ENCODE results near the gene MYCBP2. TPM values are rescaled to one million over a fixed set of nuclear protein-coding genes. Genes with fewer than 3 reads are reported as not detected.
"Not testable (repeated sequence)": the region's sequence is repeated elsewhere in the genome, so short reads cannot be mapped to it uniquely, and the experiment has no call there.

MYCBP2 gene
- total RNA-seq, 1 donor from 2014 or later = 141 TPM

DNA sequence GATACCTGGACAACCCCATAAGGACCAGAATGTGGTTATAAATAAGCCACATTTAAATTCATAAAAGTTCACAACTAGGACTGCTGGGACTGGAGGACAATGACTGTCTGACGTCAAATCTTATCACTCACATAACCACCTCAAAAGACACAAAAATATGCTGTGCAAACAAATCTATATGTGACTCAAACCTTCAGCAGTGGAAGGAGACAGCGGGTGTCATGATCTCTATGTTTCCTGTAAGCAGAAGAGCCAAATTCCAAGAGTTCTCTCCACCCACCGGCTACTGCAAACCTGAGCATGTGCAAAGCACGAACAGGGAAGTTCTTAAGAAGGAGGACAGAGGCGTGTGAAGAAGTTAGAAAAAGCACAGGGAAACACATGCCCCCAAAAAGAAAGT, 113.2 kb downstream of the MYCBP2 start:
- DNase-seq = no peak

DNA sequence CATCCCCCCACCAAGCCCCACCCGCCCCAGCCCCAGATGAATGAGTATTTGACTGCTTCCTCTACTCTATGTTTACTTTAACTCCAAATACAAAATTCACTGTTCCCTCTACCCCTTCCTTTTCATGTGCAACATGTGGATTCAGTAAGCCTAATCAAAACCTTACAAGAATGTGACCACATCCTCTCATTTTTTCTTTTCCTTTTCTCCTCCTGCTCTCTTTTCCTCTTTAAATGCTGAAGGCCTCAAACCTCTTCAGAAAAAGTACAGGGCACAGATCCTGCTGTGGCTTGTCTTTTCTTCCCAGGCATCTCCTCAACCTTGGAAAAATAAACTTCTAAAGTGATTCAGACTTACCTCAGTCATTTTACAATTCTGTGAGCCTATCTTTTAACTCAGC, 119.0 kb downstream of the MYCBP2 start:
- DNase-seq = peak; percentile 46

DNA sequence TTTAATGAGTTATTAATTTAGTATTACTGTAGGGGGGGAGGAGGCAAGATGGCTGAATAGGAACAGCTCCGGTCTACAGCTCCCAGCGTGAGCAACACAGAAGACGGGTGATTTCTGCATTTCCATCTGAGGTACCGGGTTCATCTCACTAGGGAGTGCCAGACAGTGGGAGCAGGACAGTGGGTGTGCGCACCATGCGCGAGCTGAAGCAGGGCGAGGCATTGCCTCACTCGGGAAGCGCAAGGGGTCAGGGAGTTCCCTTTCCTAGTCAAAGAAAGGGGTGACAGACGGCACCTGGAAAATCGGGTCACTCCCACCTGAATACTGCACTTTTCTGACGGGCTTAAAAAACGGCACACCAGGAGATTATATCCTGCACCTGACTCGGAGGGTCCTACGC, 127.9 kb downstream of the MYCBP2 start:
- not testable (repeated sequence) for DNase-seq

DNA sequence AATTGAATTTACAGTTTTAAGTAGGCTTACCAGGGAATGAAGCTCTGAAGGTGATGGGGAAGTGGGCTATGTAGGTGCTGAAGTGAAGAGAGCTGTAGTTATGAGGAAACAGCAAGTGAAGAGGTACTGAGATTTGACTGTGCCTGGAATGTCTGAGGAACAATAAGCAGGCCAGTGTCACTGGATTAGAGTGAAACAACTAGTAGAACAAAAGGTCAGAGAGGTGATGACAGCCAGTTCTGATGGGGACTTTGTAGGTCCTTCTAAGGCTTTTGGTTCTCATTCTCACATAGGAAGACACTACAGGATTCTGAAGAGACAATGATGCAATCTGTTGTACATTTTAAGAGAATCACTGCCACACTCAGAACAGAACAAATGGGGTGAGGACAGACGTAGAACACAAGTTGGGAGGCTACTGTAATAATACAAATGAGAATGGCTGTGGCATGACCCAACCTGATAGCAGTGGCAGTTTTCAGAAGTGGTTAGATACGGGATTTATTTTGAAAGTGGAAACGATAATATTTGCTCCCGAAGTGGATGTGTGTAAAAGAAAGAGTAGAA, 130.8 kb downstream of the MYCBP2 start:
- DNase-seq = no peak

DNA sequence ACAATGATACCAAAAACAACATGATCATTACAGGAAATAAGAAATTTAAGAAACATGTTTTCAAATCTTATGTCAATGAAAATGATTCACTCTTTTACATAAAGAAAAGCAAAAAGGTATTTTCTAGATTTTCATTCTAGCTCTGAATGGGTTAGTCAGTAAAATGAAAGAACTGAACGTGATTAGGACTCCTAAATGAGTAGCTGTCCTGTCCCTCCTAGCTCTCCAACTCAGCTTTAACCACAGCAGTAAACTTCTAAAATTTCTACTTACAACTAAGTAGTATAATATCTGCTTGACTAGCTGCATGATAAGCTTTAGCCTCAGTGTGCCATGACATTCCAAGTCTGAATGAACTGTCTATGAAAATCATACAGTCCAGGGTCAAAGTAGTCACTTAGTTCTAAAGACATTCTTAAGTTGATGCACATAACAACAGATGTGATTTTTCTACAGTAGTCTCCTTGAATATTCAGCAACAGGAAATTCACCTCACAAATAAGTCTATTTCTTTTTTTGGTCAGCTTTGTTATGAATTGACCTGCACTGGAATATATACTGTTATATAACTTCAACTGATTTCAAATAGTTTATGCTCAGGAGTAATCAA, 136.4 kb downstream of the MYCBP2 start:
- DNase-seq = no peak

DNA sequence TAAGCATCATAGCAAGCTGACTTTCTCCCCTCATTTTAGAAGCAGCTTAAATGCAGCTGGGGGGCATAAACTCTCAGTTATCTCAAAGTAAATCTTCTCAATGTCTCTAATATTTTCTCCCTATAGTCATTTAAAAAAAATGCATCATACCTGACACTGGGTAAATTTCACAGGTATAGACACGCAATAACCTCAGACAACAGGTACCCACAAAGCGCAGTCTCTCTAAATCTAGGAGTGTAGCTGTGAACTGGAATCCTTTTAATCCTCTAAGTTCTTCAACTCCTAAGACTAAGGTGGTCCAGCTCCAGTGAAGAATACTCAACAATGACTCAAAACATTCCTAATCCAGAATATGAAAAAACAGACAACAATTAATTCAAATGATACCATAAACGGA, 141.2 kb downstream of the MYCBP2 start:
- no peak for DNase-seq

DNA sequence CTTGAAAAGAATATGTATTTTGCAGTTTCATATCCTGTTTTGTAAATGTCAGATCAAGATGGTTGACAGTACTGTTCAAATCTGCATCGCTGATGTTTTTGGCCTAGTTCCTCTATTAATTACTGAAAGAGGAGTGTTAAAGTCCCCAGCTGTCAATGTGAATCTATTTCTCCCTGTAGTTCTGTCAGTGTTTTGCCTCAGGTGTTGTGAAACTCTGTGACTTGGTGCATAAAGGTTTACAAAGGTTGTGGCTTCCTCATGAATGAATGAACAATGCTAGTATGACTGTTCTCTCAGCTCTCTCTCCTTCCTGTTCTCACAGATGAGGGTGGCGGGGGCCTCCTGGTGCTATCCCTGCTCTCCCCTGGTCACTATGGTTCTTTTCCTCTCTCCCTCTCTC, 142.4 kb downstream of the MYCBP2 start:
- no peak for DNase-seq

DNA sequence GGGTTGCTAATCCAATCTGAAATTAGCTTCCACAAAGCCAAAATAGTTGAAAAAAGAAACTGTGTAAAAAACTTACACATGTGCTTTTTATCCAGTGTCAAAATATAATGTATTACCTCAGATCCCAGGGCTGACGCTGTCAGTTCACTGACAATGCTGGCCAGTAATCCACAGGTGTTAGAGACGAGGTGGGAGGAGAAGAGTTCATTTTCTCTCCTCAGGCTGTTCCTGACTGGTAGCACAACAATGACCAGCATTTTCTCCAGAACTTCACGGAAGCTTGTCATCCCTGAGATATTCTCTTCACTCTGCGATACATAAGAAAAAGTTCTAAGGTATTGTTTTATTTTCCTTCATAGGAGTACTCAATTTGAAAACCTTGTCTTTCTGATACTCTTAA, 146.9 kb downstream of the MYCBP2 start:
- DNase-seq = no peak

DNA sequence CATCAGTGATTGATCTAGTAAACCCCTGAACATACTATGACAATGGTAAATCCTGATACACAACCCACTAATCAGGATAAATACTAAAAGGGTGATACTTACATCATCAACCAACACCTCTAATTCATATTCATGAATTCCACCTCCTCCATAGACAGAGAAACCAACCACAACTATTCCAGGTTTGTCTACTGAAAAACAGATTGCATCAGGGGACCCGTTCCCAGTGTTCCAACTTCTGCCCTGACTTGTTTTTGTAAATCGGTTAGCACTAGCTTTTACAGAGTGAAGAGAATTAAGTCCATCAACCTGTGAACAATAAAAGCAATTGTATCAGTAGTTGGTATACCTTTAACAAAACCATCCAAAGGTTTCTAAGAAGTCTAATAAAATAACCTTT, 149.2 kb downstream of the MYCBP2 start:
- no peak for DNase-seq

DNA sequence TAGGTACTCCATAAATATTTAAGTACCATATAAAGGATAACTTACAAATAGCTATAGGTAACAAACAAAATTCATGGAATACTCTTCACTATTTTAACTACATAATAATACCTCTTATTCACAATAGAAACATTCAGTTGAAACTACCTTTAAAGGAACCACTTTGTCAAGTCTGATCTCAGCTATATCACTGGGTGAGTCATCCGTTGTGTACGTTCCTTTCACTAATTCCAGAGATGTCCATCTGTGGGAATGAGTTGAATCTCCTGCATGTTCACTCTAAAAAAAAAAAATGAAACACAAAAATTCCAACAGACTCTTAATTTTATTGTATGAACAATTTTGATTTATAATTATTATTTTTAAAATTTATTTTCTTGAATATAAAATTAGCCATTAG, 150.5 kb downstream of the MYCBP2 start:
- DNase-seq = no peak

DNA sequence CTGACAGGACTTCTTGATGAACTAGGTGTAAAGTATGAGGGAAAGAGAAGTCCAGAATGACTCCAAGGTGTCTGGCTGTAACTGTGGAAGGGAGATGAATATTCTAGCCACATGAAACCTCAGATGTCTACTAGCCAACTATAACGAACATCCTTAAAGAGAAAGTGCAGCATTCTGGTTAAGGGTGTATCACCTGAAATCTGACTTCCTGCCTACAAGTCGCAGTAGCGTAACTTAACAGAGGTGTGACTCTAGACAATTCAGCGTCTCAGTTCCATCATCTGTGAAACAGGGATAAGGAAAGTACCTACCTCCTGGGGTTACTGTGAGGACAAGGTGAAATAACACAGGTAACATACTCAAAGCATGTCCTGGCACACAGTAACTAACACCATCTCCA, 154.2 kb downstream of the MYCBP2 start:
- no peak for DNase-seq

DNA sequence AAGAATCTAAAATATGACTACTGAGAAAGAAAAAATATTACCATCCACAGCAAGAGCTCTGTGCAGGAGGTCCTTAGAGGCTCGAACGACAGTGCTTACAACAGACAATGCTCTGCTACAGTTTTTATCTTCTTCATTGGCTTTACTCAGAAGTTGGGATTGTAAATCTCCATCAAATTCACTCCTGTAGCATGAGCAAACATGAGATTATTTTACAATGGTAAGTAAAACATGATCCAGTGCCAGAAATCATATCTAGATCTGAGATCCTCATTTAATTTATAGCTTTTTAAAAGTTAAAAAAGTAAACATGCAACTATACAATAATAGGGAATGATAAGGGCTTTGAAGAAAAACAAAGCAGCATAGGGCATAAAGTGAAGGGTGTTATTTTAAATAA, 155.4 kb downstream of the MYCBP2 start:
- DNase-seq = no peak

DNA sequence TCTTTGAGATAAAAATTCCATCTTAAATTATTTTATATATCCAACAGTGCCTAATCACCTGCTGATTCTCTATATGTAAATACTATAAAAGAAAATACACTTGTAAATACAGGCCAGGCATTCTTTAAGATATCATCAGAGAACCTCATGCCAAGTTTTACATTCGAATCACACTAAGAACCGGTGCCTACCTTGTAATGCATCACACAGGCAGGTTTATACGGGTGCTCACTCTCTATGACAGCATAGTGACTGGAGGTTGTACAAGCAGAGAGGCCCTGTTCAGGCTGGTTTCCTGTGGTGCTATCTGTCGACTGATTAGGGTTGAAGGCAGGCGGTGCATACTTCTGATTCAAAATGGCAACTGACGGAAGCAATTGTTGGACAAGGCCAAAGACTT, 158.7 kb downstream of the MYCBP2 start:
- no peak for DNase-seq

DNA sequence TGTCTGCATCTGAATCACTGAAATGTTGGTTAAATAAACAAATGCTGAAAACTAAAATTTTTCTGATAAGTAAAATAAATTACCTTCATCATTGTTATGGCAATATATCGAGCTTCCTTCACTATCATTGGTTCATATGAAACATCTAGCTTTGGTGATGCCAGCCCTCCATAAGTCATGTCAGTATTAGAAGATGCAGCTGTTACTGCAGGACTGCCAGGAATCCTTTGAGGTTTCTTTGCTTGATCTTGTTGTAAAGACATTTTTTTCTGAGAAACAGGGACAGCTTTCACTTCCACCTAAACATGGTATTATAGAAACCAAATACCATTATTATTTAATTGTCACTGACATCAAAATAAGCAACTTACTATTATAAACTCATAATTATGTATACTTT, 176.2 kb downstream of the MYCBP2 start:
- no peak for DNase-seq

DNA sequence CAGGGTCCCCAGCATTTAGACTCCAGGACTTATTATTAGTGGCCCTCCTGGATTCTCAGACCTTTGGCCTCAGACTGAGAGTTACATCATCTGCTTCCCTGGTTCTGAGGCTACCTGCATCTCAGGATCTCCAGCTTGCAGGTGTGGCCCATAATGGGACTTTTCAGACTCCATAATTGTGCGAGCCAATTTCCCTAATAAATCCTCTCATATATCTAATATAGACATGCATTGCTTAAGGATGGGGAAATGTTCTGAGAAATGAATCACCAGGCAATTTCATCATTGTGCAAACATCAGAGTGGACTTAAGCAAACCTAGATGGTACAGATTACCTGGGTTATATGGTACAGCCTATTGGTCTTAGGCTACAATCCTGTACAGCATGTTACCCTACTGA, 183.5 kb downstream of the MYCBP2 start:
- no peak for DNase-seq

DNA sequence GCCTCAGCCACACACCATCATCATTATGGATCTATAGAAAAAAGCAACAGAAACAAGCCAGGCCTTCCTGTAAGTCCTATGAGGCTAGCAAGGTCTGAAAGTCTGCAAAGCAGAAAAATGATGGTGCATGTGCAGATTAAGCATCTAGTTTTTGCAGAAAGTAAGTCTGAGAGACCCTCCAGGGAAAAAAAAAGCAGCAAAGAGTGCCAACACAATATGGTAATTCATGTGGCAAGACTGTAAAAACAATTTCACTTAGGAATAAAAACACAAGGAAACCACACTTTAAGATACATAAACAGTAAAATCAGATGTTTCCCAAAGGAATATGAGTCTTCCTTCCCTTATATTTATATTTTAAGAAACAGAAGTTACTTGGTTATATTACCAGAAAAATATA, 187.6 kb downstream of the MYCBP2 start:
- DNase-seq = no peak

DNA sequence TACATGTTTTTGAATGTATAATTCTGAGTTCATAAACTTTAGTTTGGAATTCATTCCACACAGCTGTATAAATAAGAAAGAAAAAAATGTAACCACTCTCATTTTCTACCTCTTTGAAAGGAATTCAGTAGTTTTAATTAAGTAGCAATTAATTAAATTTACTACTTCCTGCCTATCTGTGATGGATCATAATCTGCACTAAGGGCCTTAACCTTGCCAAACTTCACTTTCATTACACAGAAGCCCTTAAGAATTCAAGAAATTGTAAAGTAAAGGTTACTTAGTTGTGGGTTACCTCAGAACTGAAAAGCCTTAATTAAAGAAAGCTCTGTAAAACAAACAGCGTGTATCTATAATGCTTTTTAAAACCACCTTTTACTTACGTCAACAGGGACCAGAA, 188.1 kb downstream of the MYCBP2 start:
- DNase-seq = no peak

DNA sequence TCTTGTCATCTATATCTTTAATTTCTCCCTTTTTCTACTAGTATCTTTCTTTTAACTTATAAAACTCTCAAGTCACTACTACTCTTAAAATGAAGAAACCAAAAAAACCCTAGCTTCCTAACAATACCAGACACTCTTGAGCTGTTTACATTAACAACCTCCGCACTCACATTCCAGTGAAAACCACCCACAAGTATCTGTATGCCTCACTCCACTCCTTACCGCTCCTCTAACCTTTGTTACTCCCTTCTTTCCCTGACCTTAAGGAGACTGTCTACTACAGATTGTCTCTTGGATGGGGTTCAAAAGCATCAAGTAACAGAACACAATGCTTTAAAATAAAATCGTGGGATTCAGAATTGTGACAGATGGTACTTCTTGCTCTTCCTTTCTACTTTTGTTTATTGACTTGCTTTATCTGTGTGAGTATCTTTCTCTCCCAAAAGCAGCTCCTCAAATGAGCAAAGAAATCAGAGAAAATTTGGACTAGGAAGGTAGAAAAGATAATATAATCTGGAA, 189.9 kb downstream of the MYCBP2 start:
- DNase-seq = no peak

DNA sequence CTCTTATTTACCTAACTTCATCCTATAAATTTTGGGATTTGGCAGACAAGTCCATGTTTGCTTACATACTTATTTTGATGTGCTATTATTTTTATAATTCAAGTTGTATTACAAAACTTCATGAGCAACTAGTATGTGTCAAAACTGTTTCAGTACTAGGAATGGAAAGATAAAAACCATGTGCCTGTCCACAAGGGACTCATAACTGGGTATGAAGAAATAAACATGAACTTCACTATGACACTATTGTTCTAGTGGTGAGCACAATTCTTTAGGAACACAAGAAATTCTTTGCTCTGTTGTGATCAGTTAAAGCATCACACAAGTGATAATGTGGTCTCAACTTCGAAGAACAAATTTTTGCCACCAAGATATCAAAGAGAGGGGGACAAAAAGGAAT, 202.5 kb downstream of the MYCBP2 start:
- DNase-seq = no peak

DNA sequence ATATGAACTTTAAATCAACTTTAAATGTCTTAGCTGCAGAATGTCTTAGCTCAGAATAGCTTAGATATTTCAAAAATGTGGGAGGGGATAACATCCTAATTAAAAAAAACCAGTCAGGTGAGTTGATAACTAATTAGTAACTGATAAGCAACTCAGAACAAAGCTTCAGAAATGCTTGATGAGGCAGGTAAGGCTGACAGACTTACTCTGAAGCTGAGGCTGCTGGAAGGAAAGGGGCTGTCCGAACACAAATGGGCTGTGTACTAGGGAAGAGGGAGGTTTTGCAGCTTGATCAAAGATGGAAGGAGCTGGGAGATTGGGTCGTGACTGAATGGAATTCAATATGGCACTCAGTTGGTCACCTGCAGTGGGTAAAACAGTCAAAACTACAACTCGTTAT, 208.8 kb downstream of the MYCBP2 start:
- DNase-seq = no peak

DNA sequence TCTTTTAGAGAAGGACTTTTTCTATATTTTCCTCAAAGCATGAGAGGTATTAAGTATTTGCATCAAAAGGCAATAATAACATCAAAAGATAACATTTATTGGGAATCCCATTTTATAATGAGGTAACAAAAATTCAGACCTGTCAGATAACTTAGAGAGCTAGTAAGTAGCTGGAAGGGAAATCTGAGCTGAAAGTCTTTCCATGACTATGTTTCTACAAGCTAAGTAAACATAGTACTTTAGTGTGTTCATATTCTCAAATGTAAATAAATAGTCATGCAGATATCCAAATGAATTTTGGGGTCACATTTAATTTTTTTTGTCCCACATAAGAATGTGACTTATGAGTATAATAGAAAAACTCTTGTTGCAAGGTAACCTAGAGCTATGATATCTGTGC, 212.6 kb downstream of the MYCBP2 start:
- no peak for DNase-seq

DNA sequence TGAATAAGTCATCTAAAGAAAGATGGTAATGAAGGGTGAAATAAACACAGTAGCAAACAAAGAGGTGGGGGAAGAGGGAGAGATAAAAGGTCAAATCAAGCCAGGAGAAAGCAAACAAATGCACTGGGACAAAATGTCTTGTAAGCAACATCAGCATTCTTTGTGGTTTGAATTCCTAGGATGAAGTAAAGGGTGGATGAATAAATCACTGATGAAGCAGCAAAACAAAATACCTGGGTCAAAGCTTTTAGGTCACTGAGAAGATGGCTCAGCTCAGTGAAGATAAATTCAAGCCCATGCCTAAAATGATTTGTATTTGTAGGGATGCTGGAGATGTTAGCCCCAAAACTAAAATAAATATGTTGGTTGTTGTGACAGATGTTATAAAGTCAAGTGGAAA, 213.4 kb downstream of the MYCBP2 start:
- DNase-seq = no peak

DNA sequence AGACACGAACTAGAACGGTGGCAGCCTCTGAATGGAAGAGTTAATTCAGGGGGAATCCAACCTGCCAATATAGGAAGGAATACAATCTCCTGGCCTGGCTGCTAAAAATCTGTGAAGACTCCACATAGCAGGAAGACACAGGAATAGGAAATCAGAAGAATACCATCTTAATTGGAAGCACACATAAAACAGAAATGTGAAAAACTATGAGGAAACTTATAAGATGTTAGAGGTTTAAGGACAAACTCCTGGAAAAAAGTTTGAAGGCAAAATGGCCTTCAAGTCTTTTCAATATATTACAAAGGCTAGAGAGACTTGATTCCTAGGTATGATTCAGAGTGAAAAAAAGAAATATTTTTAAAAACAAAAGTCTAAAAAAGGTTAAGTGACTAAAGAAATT, 221.8 kb downstream of the MYCBP2 start:
- no peak for DNase-seq

DNA sequence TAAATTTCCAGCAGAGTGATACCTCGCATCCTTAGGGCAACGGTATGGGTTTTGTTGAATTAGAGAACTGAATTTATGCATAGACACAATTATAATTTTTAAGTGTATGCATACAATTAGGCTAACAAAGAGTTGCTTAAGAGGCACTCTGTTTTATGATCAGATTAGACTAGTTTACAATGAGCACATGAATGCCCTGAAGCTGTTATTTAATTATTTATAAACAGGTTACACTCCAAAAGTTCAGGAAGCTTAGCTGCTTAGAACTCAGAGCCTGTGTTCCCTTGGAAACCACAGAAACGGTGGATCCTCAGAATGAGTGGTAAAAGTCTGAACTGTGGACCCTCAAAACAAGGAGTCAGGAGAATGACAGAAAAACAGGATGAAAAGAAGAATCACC, 227.5 kb downstream of the MYCBP2 start:
- no peak for DNase-seq

DNA sequence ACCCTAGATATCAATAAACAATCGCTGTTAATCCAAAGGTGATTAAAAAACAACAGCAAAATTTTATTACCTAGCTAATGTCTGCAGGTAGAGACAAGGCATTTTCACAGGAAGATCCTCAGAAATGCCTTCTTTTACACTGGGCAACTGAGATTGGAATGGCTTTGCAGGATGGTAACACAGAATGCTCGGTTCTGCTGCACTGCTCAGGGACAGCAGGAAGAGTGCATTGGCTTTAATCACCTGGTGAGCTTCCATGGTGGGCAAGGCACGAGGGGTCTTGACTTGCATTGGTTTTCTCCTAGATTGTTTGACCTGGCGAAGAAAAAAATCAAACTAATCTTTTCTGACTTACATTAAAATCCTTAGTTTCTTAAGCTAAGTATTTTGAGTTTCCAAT, 231.6 kb downstream of the MYCBP2 start:
- DNase-seq = no peak
